ENCODE measurements around the gene OGT. TPM values are rescaled to one million over a fixed set of nuclear protein-coding genes. Genes with fewer than 3 reads are reported as not detected.

The OGT gene
- total RNA-seq, 4 donors from 2014 or later, result 54.2 to 90.1 (median 68.1) TPM

GRCh38 chrX:71542825-71543224 lies 9.9 kb downstream of the OGT start:
- H3K4me3 ChIP-seq, result no peak overlapping the region
- WGBS, result 81% methylated on average over 2 of the region's 2 CpGs
- no peak for TF ChIP-seq EP300 (IDR thresholded peaks at IDR 0.05)
- TF ChIP-seq CTCF (IDR thresholded peaks at IDR 0.05), result no peak
- no peak for TF ChIP-seq POLR2A (IDR thresholded peaks at IDR 0.05; ENCODE audit: low read depth)
- TF ChIP-seq POLR2AphosphoS5 (IDR thresholded peaks at IDR 0.05), result no peak
- H3K9me3 ChIP-seq, result no peaks in the 10 kb centered on the region
- peaks cover 4 to 30% (median 19%) of the 10 kb centered on the region in 4 donors for H3K36me3 ChIP-seq
- H3K27me3 ChIP-seq, result no peaks in the 10 kb centered on the region
- peak overlapping the region in 2 of 4 donors; percentile 14 to 38 for H3K27ac ChIP-seq (replicated peaks in 1 of 4)
- no peak for DNase-seq (ENCODE audit: extremely low spot score)
- peaks cover 17 to 67% (median 59%) of the 10 kb centered on the region in 4 donors for H3K4me1 ChIP-seq
- intact Hi-C loops (cut with DNase I), result no loop called here

- Histone ChIP-seq H3K4me1 (peaks cover 17 to 64% (median 57%) of the 10 kb centered on the region in 4 donors), H3K9me3 (no peaks in the 10 kb centered on the region), H3K4me3 (no peak overlapping the region), H3K27me3 (no peaks in the 10 kb centered on the region), H3K36me3 (peaks cover 4 to 35% (median 23%) of the 10 kb centered on the region in 4 donors), H3K27ac (replicated peaks in 1 of 4) (peak overlapping the region in 2 of 4 donors; percentile 14 to 38)
- DNase-seq (ENCODE audit: extremely low spot score), result no peak
- TF ChIP-seq CTCF (IDR thresholded peaks at IDR 0.05) (no peak), POLR2AphosphoS5 (IDR thresholded peaks at IDR 0.05) (no peak), POLR2A (IDR thresholded peaks at IDR 0.05; ENCODE audit: low read depth) (no peak), EP300 (IDR thresholded peaks at IDR 0.05) (no peak)
- intact Hi-C loops (cut with DNase I), result no loop called here
- WGBS, result 17% methylated on average over 2 of the region's 2 CpGs
These were observed 10.4 kb downstream of the OGT start for GRCh38 chrX:71543316-71543715.

GRCh38 chrX:71545364-71545763 lies 12.5 kb downstream of the OGT start:
- Histone ChIP-seq H3K4me1 (peaks cover 17 to 55% (median 49%) of the 10 kb centered on the region in 4 donors), H3K9me3 (no peaks in the 10 kb centered on the region), H3K27me3 (no peaks in the 10 kb centered on the region), H3K27ac (replicated peaks in 1 of 4) (no peak overlapping the region), H3K36me3 (peaks cover 4 to 51% (median 28%) of the 10 kb centered on the region in 4 donors), H3K4me3 (no peak overlapping the region)
- intact Hi-C loops (cut with DNase I), result no loop called here
- no peak for TF ChIP-seq EP300 (IDR thresholded peaks at IDR 0.05)
- no peak for TF ChIP-seq CTCF (IDR thresholded peaks at IDR 0.05)
- TF ChIP-seq POLR2AphosphoS5 (IDR thresholded peaks at IDR 0.05), result no peak
- TF ChIP-seq POLR2A (IDR thresholded peaks at IDR 0.05; ENCODE audit: low read depth), result no peak
- DNase-seq (ENCODE audit: extremely low spot score), result no peak
- 90% methylated on average over 7 of the region's 7 CpGs for WGBS

- Histone ChIP-seq H3K9me3 (no peaks in the 10 kb centered on the region), H3K27ac (replicated peaks in 1 of 4) (no peak overlapping the region), H3K4me3 (no peak overlapping the region), H3K4me1 (peaks cover 11 to 40% (median 34%) of the 10 kb centered on the region in 4 donors), H3K27me3 (no peaks in the 10 kb centered on the region), H3K36me3 (peaks cover 4 to 53% (median 34%) of the 10 kb centered on the region in 4 donors)
- DNase-seq (ENCODE audit: extremely low spot score), result no peak
- intact Hi-C loops (cut with DNase I), result no loop called here
- no peak for TF ChIP-seq EP300 (IDR thresholded peaks at IDR 0.05)
- TF ChIP-seq POLR2AphosphoS5 (IDR thresholded peaks at IDR 0.05), result no peak
- WGBS, result 78% methylated on average over 13 of the region's 13 CpGs
These were observed 14.0 kb downstream of the OGT start for GRCh38 chrX:71546879-71547278.

GRCh38 chrX:71547339-71547738 lies 14.4 kb downstream of the OGT start:
- no peaks in the 10 kb centered on the region for H3K9me3 ChIP-seq
- peaks cover 4 to 53% (median 35%) of the 10 kb centered on the region in 4 donors for H3K36me3 ChIP-seq
- no peak for TF ChIP-seq POLR2AphosphoS5 (IDR thresholded peaks at IDR 0.05)
- TF ChIP-seq CTCF (IDR thresholded peaks at IDR 0.05), result no peak
- TF ChIP-seq POLR2A (IDR thresholded peaks at IDR 0.05; ENCODE audit: low read depth), result no peak
- no peak for TF ChIP-seq EP300 (IDR thresholded peaks at IDR 0.05)
- no peaks in the 10 kb centered on the region for H3K27me3 ChIP-seq
- peaks cover 8 to 36% (median 30%) of the 10 kb centered on the region in 4 donors for H3K4me1 ChIP-seq
- intact Hi-C loops (cut with DNase I), result no loop called here
- DNase-seq (ENCODE audit: extremely low spot score), result no peak
- WGBS, result 91% methylated on average over 7 of the region's 7 CpGs
- no peak overlapping the region for H3K27ac ChIP-seq (replicated peaks in 1 of 4)
- H3K4me3 ChIP-seq, result no peak overlapping the region
